HepG2 (cell line): ENCODE data around the gene IFT172. TPM values are rescaled to one million over a fixed set of nuclear protein-coding genes. Genes with fewer than 3 reads are reported as not detected.
A peak's percentile ranks its signal among the peaks of the same experiment; 100 is the strongest.

Experiments used
- HNRNPUL1 ChIP-seq: fragments of 200-400 bp; formaldehyde crosslinking; IDR thresholded peaks from 2 replicates; pipeline ENCODE4 v1.6.1; 2017; ENCODE audit warnings: low read depth, mild to moderate bottlenecking, low read length, moderate library complexity
- NFE2L1 ChIP-seq: sonication (generic); formaldehyde crosslinking; IDR thresholded peaks from 2 replicates; pipeline ENCODE4 v1.4.0; 2020; ENCODE audit warnings: missing genetic modification reagents, mild to moderate bottlenecking, borderline replicate concordance
- RXRB ChIP-seq: IDR thresholded peaks from 2 replicates; pipeline ENCODE4 v1.6.1; 2016; ENCODE audit warnings: borderline replicate concordance, missing genetic modification reagents, missing compliant biosample characterization
- SMARCC2 ChIP-seq: fragments of 450-650 bp; IDR thresholded peaks from 2 replicates; pipeline ENCODE4 v1.6.1; 2017; ENCODE audit warnings: antibody characterized with exemption, mild to moderate bottlenecking
- TBX3 ChIP-seq: fragments of 450-650 bp; IDR thresholded peaks from 2 replicates; pipeline ENCODE4 v1.6.1; 2017; ENCODE audit warnings: antibody characterized with exemption, mild to moderate bottlenecking, inconsistent platforms, borderline replicate concordance
- YEATS2 ChIP-seq: sonication (generic); formaldehyde crosslinking; IDR thresholded peaks from 2 replicates; pipeline ENCODE4 v1.4.0; 2020; ENCODE audit warnings: missing genetic modification reagents, borderline replicate concordance
- ZBTB7B ChIP-seq: sonication (generic); formaldehyde crosslinking; IDR thresholded peaks from 2 replicates; pipeline ENCODE4 v1.4.0; 2020; ENCODE audit warnings: missing genetic modification reagents
- ZFP82 ChIP-seq: sonication (generic); formaldehyde crosslinking; IDR thresholded peaks from 2 replicates; pipeline ENCODE4 v1.5.1; 2020; ENCODE audit warnings: mild to moderate bottlenecking, missing genetic modification reagents, borderline replicate concordance
- ZMYM3 ChIP-seq: sonication (generic); formaldehyde crosslinking; IDR thresholded peaks from 2 replicates; pipeline ENCODE4 v1.5.1; 2020; ENCODE audit warnings: mild to moderate bottlenecking, missing genetic modification reagents
- ZNF292 ChIP-seq: sonication (generic); formaldehyde crosslinking; IDR thresholded peaks from 2 replicates; pipeline ENCODE4 v1.8.1; 2022; ENCODE audit warnings: mild to moderate bottlenecking, low read depth, missing genetic modification reagents, borderline replicate concordance
- ZNF83 ChIP-seq: sonication (generic); formaldehyde crosslinking; IDR thresholded peaks from 2 replicates; pipeline ENCODE4 v1.4.0; 2020; ENCODE audit warnings: missing genetic modification reagents, mild to moderate bottlenecking, borderline replicate concordance
- polyA plus RNA-seq, 8 experiments: library from polyadenylated mRNA; depleted of rRNA in 3 of 8; stranded (reverse) in 7 of 8; unstranded in 1 of 8; fragments of >200 nt; fragmentation: Illumina TruSeq in 4 of 8; extraction: Trizol in 4 of 8; gene quantifications; 2 replicates each; pipeline versions ENCODE4 v1.2.1 to v1.2.3, GENCODE V29; 2011 to 2016; ENCODE audit warnings: low read depth in 4 of 8, missing spikeins in 1 of 8, mixed read lengths in 1 of 8; ENCODE audit not compliant: insufficient read depth in 1 of 8
- total RNA-seq, 5 experiments: library from RNA; depleted of rRNA; stranded (reverse); fragments of >200 nt; fragmentation: Illumina TruSeq; extraction: Trizol; gene quantifications; 2 replicates each; pipeline ENCODE4 v1.2.3, GENCODE V29; 2016; ENCODE audit warnings: low read depth in 1 of 5
- TF ChIP-seq, protein P1 (sequence below): sonication (generic); formaldehyde crosslinking; conservative IDR thresholded peaks from 2 replicates; pipeline ENCODE4 v1.4.0; 2020; ENCODE audit warnings: mild to moderate bottlenecking, missing genetic modification reagents, moderate library complexity
- TF ChIP-seq, protein P2 (sequence below): sonication (generic); formaldehyde crosslinking; IDR thresholded peaks from 2 replicates; pipeline ENCODE4 v1.4.0; 2020; ENCODE audit warnings: missing genetic modification reagents, mild to moderate bottlenecking, borderline replicate concordance
- TF ChIP-seq, protein P3 (sequence below): sonication (generic); formaldehyde crosslinking; IDR thresholded peaks from 2 replicates; pipeline ENCODE4 v1.5.1; 2020; ENCODE audit warnings: missing genetic modification reagents, mild to moderate bottlenecking, borderline replicate concordance
- TF ChIP-seq, protein P4 (sequence below): sonication (generic); formaldehyde crosslinking; IDR thresholded peaks from 2 replicates; pipeline ENCODE4 v1.4.0; 2020; ENCODE audit warnings: mild to moderate bottlenecking, missing genetic modification reagents, borderline replicate concordance
- TF ChIP-seq, protein P5 (sequence below): sonication (generic); formaldehyde crosslinking; IDR thresholded peaks from 2 replicates; pipeline ENCODE4 v1.5.1; 2020; ENCODE audit warnings: missing genetic modification reagents, mild to moderate bottlenecking, borderline replicate concordance

Gene IFT172
- total and polyA plus RNA-seq, 2 of the 13 experiments (the other 11 are each of a cell fraction or from before 2014, with no cell fraction given) = 21.6 to 35.7 TPM

DNA sequence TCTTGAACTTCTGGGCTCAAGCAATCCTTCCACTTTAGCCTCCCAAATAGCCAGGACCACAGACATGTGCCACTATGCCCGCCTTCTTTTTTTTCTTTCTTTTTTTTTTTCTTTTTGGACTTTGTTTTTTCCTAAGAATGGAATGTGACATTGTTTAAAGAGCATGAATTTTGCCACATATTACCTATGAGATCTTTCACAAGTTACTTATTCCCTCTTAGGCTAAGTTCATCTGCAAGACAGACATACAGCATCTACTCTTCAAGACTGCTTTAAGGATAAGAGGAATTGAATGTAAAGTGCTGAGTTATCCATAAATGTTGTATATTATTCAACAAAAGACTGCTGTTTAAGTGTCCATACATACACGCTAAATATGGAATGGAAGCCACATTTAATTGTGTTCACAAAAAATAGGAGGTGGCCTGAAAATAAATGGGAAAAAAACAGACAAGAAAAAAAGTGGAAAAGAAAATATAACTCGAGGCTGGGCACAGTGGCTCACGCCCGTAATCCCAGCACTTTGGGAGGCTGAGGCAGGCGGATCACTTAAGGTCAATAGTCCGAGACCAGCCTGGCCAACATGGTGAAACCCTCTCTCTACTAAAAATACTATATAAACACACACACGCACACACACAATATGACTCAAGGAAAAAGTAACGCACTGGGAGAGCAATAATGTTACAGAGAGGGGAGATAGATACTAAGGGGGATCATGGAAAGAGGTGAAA lies 77.0 kb downstream of the IFT172 start (continued):
- TF ChIP-seq, protein P1, sequence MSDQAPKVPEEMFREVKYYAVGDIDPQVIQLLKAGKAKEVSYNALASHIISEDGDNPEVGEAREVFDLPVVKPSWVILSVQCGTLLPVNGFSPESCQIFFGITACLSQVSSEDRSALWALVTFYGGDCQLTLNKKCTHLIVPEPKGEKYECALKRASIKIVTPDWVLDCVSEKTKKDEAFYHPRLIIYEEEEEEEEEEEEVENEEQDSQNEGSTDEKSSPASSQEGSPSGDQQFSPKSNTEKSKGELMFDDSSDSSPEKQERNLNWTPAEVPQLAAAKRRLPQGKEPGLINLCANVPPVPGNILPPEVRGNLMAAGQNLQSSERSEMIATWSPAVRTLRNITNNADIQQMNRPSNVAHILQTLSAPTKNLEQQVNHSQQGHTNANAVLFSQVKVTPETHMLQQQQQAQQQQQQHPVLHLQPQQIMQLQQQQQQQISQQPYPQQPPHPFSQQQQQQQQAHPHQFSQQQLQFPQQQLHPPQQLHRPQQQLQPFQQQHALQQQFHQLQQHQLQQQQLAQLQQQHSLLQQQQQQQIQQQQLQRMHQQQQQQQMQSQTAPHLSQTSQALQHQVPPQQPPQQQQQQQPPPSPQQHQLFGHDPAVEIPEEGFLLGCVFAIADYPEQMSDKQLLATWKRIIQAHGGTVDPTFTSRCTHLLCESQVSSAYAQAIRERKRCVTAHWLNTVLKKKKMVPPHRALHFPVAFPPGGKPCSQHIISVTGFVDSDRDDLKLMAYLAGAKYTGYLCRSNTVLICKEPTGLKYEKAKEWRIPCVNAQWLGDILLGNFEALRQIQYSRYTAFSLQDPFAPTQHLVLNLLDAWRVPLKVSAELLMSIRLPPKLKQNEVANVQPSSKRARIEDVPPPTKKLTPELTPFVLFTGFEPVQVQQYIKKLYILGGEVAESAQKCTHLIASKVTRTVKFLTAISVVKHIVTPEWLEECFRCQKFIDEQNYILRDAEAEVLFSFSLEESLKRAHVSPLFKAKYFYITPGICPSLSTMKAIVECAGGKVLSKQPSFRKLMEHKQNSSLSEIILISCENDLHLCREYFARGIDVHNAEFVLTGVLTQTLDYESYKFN (CRISPR knock-in tag) = peak; percentile 67
- no peak for TF ChIP-seq SMARCC2
- TF ChIP-seq ZFP82 (CRISPR knock-in tag) = 0 out of 2 replicates have a peak, but pooled peaks have one; percentile 43
- TF ChIP-seq, protein P2, sequence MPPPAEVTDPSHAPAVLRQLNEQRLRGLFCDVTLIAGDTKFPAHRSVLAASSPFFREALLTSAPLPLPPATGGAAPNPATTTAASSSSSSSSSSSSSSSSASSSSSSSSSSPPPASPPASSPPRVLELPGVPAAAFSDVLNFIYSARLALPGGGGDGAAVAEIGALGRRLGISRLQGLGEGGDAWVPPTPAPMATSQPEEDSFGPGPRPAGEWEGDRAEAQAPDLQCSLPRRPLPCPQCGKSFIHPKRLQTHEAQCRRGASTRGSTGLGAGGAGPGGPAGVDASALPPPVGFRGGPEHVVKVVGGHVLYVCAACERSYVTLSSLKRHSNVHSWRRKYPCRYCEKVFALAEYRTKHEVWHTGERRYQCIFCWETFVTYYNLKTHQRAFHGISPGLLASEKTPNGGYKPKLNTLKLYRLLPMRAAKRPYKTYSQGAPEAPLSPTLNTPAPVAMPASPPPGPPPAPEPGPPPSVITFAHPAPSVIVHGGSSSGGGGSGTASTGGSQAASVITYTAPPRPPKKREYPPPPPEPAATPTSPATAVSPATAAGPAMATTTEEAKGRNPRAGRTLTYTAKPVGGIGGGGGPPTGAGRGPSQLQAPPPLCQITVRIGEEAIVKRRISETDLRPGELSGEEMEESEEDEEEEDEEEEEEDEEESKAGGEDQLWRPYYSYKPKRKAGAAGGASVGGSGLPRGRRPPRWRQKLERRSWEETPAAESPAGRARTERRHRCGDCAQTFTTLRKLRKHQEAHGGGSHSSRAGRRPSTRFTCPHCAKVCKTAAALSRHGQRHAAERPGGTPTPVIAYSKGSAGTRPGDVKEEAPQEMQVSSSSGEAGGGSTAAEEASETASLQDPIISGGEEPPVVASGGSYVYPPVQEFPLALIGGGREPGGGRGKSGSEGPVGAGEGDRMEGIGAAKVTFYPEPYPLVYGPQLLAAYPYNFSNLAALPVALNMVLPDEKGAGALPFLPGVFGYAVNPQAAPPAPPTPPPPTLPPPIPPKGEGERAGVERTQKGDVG (CRISPR knock-in tag) = no peak
- TF ChIP-seq ZNF83 = no peak
- TF ChIP-seq ZBTB7B = no peak
- TF ChIP-seq, protein P3, sequence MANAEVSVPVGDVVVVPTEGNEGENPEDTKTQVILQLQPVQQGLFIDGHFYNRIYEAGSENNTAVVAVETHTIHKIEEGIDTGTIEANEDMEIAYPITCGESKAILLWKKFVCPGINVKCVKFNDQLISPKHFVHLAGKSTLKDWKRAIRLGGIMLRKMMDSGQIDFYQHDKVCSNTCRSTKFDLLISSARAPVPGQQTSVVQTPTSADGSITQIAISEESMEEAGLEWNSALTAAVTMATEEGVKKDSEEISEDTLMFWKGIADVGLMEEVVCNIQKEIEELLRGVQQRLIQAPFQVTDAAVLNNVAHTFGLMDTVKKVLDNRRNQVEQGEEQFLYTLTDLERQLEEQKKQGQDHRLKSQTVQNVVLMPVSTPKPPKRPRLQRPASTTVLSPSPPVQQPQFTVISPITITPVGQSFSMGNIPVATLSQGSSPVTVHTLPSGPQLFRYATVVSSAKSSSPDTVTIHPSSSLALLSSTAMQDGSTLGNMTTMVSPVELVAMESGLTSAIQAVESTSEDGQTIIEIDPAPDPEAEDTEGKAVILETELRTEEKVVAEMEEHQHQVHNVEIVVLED (CRISPR knock-in tag) = no peak; the same call in 1 of the 2 replicates
- TF ChIP-seq, protein P4, sequence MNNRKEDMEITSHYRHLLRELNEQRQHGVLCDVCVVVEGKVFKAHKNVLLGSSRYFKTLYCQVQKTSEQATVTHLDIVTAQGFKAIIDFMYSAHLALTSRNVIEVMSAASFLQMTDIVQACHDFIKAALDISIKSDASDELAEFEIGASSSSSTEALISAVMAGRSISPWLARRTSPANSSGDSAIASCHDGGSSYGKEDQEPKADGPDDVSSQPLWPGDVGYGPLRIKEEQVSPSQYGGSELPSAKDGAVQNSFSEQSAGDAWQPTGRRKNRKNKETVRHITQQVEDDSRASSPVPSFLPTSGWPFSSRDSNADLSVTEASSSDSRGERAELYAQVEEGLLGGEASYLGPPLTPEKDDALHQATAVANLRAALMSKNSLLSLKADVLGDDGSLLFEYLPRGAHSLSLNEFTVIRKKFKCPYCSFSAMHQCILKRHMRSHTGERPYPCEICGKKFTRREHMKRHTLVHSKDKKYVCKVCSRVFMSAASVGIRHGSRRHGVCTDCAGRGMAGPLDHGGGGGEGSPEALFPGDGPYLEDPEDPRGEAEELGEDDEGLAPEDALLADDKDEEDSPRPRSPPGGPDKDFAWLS (CRISPR knock-in tag) = no peak
- 0 out of 2 replicates have a peak, but pooled peaks have one; percentile 1 for TF ChIP-seq ZNF292
- peak; percentile 51; the same call in 1 of the 2 replicates for TF ChIP-seq TBX3
- TF ChIP-seq, protein P5, sequence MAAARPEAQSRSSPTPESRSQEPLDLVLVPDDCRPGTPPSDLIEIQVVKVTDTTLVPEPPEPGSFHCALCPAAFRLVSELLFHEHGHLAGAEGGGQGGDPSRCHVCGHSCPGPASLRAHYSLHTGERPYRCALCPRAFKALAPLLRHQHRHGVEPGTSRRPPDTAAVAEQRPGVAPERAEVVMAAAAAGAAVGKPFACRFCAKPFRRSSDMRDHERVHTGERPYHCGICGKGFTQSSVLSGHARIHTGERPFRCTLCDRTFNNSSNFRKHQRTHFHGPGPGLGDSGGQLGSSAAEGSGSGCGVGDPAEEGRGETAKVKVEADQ (CRISPR knock-in tag) = 0 out of 2 replicates have a peak, but pooled peaks have one; percentile 47
- TF ChIP-seq HNRNPUL1 = no peak
- 0 out of 2 replicates have a peak, but pooled peaks have one; percentile 9 for TF ChIP-seq YEATS2 (CRISPR knock-in tag)
- 0 out of 2 replicates have a peak, but pooled peaks have one; percentile 5 for TF ChIP-seq ZMYM3 (CRISPR knock-in tag)
- peak; percentile 73; the same call in 1 of the 2 replicates for TF ChIP-seq RXRB
- no peak for TF ChIP-seq NFE2L1 (CRISPR knock-in tag)
